ENCODE results near the gene KRT222.

The KRT222 gene

DNA sequence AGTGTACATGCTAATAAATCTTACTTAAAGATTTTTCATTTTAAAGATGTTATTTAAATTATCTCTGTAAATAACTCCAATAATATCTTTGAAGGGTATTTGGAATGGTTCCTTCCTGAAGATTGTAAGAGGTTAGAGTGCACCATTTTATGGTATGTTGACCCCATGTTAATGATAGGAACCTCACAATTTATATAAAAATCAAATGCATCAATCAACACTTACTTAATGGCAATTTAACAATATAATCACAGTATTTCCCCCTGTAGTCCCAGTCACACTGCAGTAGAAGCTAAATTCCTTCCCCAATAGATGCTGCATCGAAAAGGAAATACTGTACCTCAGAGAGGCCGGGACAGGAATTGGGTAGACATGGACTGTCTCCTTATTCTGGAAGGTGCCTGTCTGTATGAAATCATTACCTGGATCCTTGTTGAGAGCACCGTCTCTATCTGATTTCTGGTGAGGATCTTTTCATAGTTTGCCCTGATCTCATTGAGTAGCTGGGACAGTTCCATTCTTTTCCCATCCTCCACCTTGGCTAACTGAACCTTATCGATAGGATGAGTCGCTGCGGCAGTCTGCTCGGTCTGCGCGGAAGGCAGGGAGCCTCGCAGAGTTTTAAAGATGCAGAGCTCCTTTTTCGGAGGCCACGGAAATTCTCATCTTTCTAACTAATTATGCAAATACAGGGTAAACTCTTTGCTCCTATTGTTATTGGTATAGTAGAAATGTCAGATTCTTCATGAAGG, at the start of gene KRT222:
KRT222 (minus strand) TSS at position 596 of the 752 bp plus-strand sequence; CDS start at position 518, 78 bp downstream.
- no peak for DNase-seq

DNA sequence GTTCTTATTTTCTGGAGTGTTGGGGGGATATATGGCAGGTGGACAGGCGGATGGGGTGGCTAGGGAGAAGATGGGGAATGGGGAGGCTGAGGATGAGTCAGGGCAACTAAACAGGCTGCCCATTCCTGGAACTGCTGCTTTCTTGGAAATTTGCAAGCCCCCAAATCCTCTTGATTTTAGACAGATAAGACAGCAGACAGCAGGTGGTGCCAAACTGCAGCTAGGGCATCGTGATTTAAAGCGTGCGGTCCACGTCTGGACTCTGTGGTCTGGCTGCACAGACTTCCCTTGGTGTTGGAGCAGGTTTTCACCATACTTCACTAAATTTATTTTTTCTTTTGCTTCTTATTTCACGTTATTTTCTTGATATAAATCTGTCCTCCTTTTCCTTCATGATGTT, 49.5 kb upstream of the KRT222 start:
- DNase-seq: no peak

DNA sequence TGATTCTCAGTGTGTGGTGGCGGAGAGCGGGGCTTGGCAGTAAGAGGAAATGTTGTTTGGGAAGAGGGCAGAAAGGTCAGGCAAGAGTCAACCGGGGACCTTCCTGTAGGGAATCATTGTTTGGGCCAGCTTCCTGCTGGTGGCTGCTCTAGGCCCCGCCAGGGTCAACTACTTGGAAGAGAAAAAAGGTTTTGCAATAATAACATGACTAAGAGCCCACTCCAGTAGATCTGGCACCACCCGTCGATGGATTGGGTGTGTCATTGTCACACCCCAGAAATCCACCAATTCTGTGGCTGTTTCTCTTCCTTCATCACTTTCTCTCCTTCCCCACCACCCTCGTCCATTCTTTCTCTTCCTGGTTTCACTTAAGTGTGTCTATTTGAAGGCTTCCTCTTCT, 42.8 kb upstream of the KRT222 start:
- no peak for DNase-seq

DNA sequence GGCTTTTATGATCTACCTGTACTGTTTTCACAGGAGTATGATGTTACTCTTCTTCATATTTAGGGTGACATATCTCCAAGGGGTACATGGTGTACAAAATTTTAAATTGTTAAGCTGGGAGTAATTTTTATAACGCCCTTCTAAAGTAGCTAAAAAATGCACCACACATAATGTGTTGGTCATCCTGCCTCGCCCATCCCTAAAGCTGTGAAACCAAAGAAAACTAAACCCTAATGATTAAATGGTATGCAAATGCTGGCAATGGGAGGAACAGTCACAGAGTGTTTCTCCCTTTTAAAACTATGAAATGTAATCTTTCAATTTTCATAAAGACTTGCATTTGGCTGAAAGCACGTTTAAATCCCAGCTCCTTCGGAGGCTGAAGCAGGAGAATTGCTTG, 40.6 kb upstream of the KRT222 start:
- no peak for DNase-seq

DNA sequence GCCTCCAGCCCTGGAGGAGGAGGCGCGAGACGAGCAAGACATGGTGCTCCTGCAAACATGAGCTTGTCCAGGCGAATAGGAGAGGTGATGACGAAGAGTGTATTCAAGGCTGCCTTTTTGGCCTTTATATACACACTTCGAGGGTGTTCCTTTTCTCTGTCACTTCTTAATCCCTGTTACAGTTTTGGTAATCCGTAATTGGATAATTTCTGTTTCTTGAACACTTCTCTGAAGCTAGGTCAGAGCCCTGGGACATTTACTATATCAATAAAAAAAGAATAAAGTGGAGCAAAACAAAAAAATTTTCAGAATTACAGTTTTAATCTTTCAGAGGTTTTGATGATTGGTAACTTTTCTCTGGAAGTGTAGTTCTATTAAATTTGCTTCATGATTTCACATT, 38.7 kb upstream of the KRT222 start, which contains the start of gene KRT24:
KRT24 (minus strand) TSS at position 101 of the 400 bp plus-strand sequence; CDS start at position 42, 59 bp downstream.
- DNase-seq: no peak

DNA sequence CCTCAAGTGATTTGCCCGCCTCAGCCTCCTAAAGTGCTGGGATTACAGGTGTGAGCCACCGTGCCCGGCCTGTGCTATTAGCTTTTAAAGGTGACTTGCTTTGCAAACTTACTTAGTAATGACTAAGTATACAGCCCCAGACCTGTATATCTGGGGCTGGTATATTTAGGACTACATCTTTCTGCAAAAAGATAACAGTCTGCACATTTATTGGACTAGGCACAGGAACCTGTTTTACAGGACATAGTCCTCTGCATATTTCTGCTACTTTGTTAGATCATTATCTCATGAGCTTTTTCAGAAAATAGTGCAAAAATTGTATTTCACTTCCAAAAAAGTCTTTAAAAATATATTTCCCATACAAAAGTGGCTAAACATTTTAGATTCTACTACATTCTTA, 37.3 kb upstream of the KRT222 start:
- no peak for DNase-seq

GRCh38 chr17:40699853-40700252, 34.9 kb upstream of the KRT222 start:
- no peak for DNase-seq

DNA sequence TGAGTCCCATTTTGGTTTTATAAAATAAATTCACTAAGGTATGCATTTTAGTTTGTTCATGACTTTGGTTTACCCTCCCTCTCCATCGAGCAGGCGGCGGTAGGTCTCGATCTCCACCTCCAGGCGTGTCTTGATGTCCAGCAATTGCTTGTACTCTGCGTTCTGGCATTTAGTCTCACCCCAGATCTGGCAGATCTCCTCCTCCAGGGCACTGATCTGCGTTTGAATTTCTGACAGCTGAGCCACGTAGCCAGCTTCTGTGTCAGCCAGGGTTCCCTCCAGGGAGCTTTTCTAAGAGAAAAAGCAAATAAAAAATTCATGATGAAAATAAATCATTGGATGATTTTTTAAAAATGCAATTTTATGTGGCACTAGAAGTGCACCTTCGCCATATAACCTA, 34.4 kb upstream of the KRT222 start:
- DNase-seq: no peak

GRCh38 chr17:40697297-40697696, 32.3 kb upstream of the KRT222 start:
- no peak for DNase-seq

- DNase-seq: no peak
Measured at GRCh38 chr17:40696651-40697072, 31.7 kb upstream of the KRT222 start.

- DNase-seq: no peak
Measured at GRCh38 chr17:40695874-40696472, 31.0 kb upstream of the KRT222 start.

DNA sequence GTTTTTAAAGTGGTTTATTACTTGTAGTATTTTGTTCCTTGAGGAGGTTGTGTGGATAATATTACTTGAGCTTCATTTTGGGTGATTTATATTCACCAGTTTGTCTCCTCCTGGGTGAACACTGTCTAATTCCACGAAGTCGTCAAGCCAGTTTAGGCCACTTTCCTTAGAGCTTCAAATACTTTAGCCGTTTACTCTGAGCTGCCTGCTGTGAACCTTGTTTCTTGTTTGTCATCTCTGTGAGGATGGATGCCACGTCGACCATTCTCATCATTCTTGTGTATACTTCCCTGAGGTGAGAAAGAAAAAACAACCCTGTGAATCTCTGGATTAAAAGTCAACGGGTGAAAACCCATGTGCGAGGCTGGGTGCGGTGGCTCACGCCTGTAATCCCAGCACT, 29.6 kb upstream of the KRT222 start:
- no peak for DNase-seq

- no peak for DNase-seq
Measured at GRCh38 chr17:40687106-40687505, 22.1 kb upstream of the KRT222 start.

DNA sequence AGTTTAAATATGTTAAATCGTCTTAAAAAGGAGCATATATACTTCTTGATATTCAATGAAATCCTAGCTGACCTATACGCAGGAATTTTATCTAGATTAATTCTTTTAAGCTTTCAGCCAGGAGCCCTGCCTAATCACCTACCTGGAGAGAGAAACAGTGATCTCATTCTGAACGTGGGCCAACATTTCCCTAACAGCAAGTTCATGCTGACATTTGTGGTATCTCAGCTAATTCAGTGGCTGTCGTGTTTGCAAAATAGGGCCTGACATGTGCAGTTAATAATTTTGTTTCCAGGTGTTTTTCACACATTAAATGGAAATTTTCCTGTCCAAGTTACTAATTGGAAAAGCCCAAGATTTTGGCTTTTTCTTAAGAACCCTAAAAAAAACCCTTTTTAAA, 21.2 kb upstream of the KRT222 start:
- DNase-seq: no peak

- no peak for DNase-seq
Measured at GRCh38 chr17:40680998-40681397, 16.0 kb upstream of the KRT222 start.

DNA sequence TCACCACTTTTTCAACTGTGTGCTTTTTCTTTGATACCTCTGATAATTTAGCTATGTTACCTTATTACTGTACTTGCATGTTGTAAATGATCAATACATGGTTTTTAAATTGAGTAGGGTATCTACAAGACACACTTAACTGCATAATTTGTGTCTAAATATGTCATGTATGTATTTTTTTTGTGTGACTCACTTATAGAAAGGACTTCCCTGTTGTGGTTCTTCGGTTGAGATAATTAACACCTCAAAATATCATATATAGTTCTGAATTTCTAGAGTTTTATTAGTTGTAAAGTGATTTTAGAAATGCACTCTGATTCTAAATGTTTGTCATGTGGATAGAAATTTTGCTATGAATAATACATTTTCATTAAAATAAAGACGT, 14.5 kb upstream of the KRT222 start:
- DNase-seq: no peak

DNA sequence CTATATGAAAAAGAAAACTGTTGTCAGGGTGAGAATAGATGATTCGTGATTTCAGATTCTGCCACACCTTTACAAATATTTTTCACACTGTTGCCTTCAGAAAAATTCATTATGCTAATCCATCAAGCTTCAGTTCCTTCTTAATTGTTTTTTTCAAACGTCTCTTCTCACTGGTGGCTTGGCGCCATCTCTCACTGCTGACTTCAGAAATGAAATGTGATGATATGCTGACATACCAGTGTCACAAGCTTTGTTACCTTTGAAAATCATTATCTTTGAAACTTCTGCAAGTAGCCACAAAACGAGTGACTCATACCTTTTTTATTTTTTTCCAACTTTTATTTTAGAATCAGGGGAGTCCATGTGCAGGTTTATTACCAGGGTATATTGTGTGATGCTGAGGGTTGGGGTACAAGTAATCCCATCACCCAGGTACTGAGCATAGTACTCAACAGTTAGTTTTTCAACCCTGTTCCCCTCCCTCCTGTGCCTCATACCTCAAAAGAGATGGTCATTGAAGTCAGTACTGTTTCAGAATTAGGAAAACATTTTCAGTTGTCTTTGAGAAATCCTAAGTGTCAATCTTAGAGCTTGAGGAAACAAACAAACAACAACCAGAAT, 14.0 kb upstream of the KRT222 start:
- DNase-seq: no peak

DNA sequence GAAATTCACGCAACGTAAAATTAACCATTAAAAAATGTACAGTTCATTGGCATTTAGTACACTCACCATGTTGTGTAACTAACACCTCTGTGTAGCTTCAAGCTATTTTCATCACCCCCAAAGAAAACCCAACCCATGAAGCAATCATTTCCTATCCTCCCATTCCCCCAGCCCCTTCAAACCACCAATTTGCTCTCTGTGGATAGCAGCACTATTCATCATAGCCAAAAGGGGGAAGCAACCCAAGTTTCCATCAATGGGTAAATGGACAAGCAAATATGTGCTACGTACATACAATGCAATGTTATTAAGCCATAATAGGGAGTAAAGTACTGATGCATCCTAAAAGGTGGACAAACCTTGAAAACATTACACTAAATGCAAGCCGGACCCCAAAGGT, 10.9 kb upstream of the KRT222 start:
- DNase-seq: no peak

GRCh38 chr17:40672654-40673053, 7.7 kb upstream of the KRT222 start:
- no peak for DNase-seq

GRCh38 chr17:40671282-40671681, 6.3 kb upstream of the KRT222 start:
- DNase-seq: no peak

- no peak for DNase-seq
Measured at GRCh38 chr17:40666331-40666730, 1.4 kb upstream of the KRT222 start.

GRCh38 chr17:40663252-40663651, 1.7 kb downstream of the KRT222 start:
- DNase-seq: no peak

DNA sequence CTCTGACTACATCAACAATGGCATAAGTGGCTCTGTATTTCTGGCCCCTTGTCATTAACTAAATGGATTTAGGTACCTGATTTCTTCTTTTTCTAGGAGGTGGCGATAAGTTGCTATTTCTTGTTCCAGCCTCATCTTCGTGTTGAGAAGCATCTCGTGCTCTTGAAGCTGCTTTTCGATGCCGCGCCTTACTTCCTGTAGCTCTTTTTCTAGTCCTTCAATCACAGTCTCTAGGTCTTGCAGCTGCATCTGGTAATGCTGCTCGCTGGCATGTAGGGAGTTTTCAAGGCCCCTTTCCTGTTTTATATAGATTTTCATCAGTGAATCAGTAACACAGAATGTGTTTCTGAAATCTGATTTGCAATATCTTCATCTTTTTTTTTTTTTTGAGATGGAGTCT, 5.1 kb downstream of the KRT222 start:
- no peak for DNase-seq

DNA sequence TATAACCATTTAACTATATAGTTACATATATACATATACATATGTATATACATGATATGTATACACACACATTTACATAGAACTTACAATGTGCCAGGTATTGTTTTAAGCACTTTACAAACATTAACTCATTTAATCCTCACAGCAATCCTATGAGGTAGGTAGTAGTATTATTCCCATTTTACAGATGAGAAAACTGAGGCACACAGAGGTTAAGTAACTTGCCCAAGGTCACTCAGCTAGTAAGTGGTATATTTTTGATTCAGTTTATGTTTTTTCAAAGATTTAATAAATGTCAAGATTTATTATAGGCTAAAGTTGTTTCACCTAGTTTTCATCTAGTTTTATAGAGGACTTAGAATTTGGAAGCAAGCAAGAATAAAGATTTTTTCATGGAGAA, 6.6 kb downstream of the KRT222 start:
- no peak for DNase-seq

All from activated gamma-delta T cell treated with Interleukin-2 at 50 U/mL for 16 hours (primary cell).